ENCODE data around the gene NDUFAF8.
A peak's percentile ranks its signal among the peaks of the same experiment; 100 is the strongest.

The NDUFAF8 gene

GRCh38 chr17:81194941-81195901 lies 43.9 kb upstream of the NDUFAF8 start:
- H3K27ac ChIP-seq (ENCODE audit: low read depth, low read length): no peak overlapping the region
- no peak overlapping the region for H3K9ac ChIP-seq (ENCODE audit: low read length)
- no peak overlapping the region for H3K4me3 ChIP-seq (ENCODE audit: low read depth, low read length)
- H3K4me1 ChIP-seq (ENCODE audit: control insufficient read depth, insufficient read depth, low read length): no peaks in the 10 kb centered on the region
- no peaks in the 10 kb centered on the region for H3K27me3 ChIP-seq (ENCODE audit: control insufficient read depth, insufficient read depth, low read length)
- no peaks in the 10 kb centered on the region for H3K9me3 ChIP-seq (ENCODE audit: control insufficient read depth, insufficient read depth, low read depth, low read length)
- H3K36me3 ChIP-seq (ENCODE audit: control insufficient read depth, insufficient read depth, low read length): peaks cover 70% of the 10 kb centered on the region

- H3K9ac ChIP-seq (ENCODE audit: low read length): no peak overlapping the region
- H3K27me3 ChIP-seq (ENCODE audit: control insufficient read depth, insufficient read depth, low read length): no peaks in the 10 kb centered on the region
- peaks cover 62% of the 10 kb centered on the region for H3K36me3 ChIP-seq (ENCODE audit: control insufficient read depth, insufficient read depth, low read length)
- H3K4me3 ChIP-seq (ENCODE audit: low read depth, low read length): no peak overlapping the region
- no peak overlapping the region for H3K27ac ChIP-seq (ENCODE audit: low read depth, low read length)
- no peaks in the 10 kb centered on the region; the same call in 1 of the 2 replicates for H3K4me1 ChIP-seq (ENCODE audit: control insufficient read depth, insufficient read depth, low read length)
- no peaks in the 10 kb centered on the region for H3K9me3 ChIP-seq (ENCODE audit: control insufficient read depth, insufficient read depth, low read depth, low read length)
Measured at GRCh38 chr17:81195941-81196495, 43.1 kb upstream of the NDUFAF8 start.

- H3K9me3 ChIP-seq (ENCODE audit: control insufficient read depth, insufficient read depth, low read depth, low read length): no peaks in the 10 kb centered on the region
- H3K4me3 ChIP-seq (ENCODE audit: low read depth, low read length): no peak overlapping the region
- H3K36me3 ChIP-seq (ENCODE audit: control insufficient read depth, insufficient read depth, low read length): peaks cover 56% of the 10 kb centered on the region
- H3K27me3 ChIP-seq (ENCODE audit: control insufficient read depth, insufficient read depth, low read length): no peaks in the 10 kb centered on the region
- no peak overlapping the region for H3K27ac ChIP-seq (ENCODE audit: low read depth, low read length)
- H3K9ac ChIP-seq (ENCODE audit: low read length): no peak overlapping the region
- H3K4me1 ChIP-seq (ENCODE audit: control insufficient read depth, insufficient read depth, low read length): no peaks in the 10 kb centered on the region; the same call in 1 of the 2 replicates
Measured at GRCh38 chr17:81196505-81197408, 42.4 kb upstream of the NDUFAF8 start.

- Histone ChIP-seq H3K9ac (ENCODE audit: low read length) (no peak overlapping the region), H3K36me3 (ENCODE audit: control insufficient read depth, insufficient read depth, low read length) (peaks cover 58% of the 10 kb centered on the region)
Measured at GRCh38 chr17:81197409-81197795, 41.7 kb upstream of the NDUFAF8 start.

GRCh38 chr17:81197831-81198490 lies 41.2 kb upstream of the NDUFAF8 start:
- no peak overlapping the region for H3K27ac ChIP-seq (ENCODE audit: low read depth, low read length)
- no peaks in the 10 kb centered on the region for H3K9me3 ChIP-seq (ENCODE audit: control insufficient read depth, insufficient read depth, low read depth, low read length)
- H3K4me3 ChIP-seq (ENCODE audit: low read depth, low read length): no peak overlapping the region
- H3K4me1 ChIP-seq (ENCODE audit: control insufficient read depth, insufficient read depth, low read length): no peaks in the 10 kb centered on the region; the same call in 1 of the 2 replicates
- H3K9ac ChIP-seq (ENCODE audit: low read length): no peak overlapping the region
- peaks cover 58% of the 10 kb centered on the region for H3K36me3 ChIP-seq (ENCODE audit: control insufficient read depth, insufficient read depth, low read length)
- no peaks in the 10 kb centered on the region for H3K27me3 ChIP-seq (ENCODE audit: control insufficient read depth, insufficient read depth, low read length)

More at GRCh38 chr17:81197409-81197795, 41.7 kb upstream of the NDUFAF8 start:
- no peaks in the 10 kb centered on the region; the same call in 1 of the 2 replicates for H3K4me1 ChIP-seq (ENCODE audit: control insufficient read depth, insufficient read depth, low read length)
- H3K27ac ChIP-seq (ENCODE audit: low read depth, low read length): no peak overlapping the region
- H3K27me3 ChIP-seq (ENCODE audit: control insufficient read depth, insufficient read depth, low read length): no peaks in the 10 kb centered on the region
- H3K9me3 ChIP-seq (ENCODE audit: control insufficient read depth, insufficient read depth, low read depth, low read length): no peaks in the 10 kb centered on the region
- no peak overlapping the region for H3K4me3 ChIP-seq (ENCODE audit: low read depth, low read length)

- peaks cover 62% of the 10 kb centered on the region for H3K36me3 ChIP-seq (ENCODE audit: control insufficient read depth, insufficient read depth, low read length)
- no peaks in the 10 kb centered on the region for H3K9me3 ChIP-seq (ENCODE audit: control insufficient read depth, insufficient read depth, low read depth, low read length)
- H3K4me1 ChIP-seq (ENCODE audit: control insufficient read depth, insufficient read depth, low read length): no peaks in the 10 kb centered on the region; the same call in 1 of the 2 replicates
- no peaks in the 10 kb centered on the region for H3K27me3 ChIP-seq (ENCODE audit: control insufficient read depth, insufficient read depth, low read length)
- no peak overlapping the region for H3K9ac ChIP-seq (ENCODE audit: low read length)
- no peak overlapping the region for H3K27ac ChIP-seq (ENCODE audit: low read depth, low read length)
- H3K4me3 ChIP-seq (ENCODE audit: low read depth, low read length): no peak overlapping the region
Measured at GRCh38 chr17:81198826-81199481, 40.2 kb upstream of the NDUFAF8 start.

GRCh38 chr17:81199482-81199830 lies 39.7 kb upstream of the NDUFAF8 start:
- peaks cover 59% of the 10 kb centered on the region for H3K36me3 ChIP-seq (ENCODE audit: control insufficient read depth, insufficient read depth, low read length)
- no peaks in the 10 kb centered on the region for H3K9me3 ChIP-seq (ENCODE audit: control insufficient read depth, insufficient read depth, low read depth, low read length)
- H3K4me3 ChIP-seq (ENCODE audit: low read depth, low read length): no peak overlapping the region
- H3K9ac ChIP-seq (ENCODE audit: low read length): no peak overlapping the region
- H3K27me3 ChIP-seq (ENCODE audit: control insufficient read depth, insufficient read depth, low read length): no peaks in the 10 kb centered on the region
- no peaks in the 10 kb centered on the region; the same call in 1 of the 2 replicates for H3K4me1 ChIP-seq (ENCODE audit: control insufficient read depth, insufficient read depth, low read length)
- no peak overlapping the region for H3K27ac ChIP-seq (ENCODE audit: low read depth, low read length)

GRCh38 chr17:81200201-81200600 lies 38.9 kb upstream of the NDUFAF8 start:
- H3K4me1 ChIP-seq (ENCODE audit: control insufficient read depth, insufficient read depth, low read length): no peaks in the 10 kb centered on the region; the same call in 1 of the 2 replicates
- no peaks in the 10 kb centered on the region for H3K9me3 ChIP-seq (ENCODE audit: control insufficient read depth, insufficient read depth, low read depth, low read length)
- H3K9ac ChIP-seq (ENCODE audit: low read length): no peak overlapping the region
- H3K27ac ChIP-seq (ENCODE audit: low read depth, low read length): peak overlapping the region; percentile 11; the same call in 1 of the 2 replicates
- H3K36me3 ChIP-seq (ENCODE audit: control insufficient read depth, insufficient read depth, low read length): peaks cover 53% of the 10 kb centered on the region
- no peaks in the 10 kb centered on the region for H3K27me3 ChIP-seq (ENCODE audit: control insufficient read depth, insufficient read depth, low read length)
- H3K4me3 ChIP-seq (ENCODE audit: low read depth, low read length): no peak overlapping the region

DNA sequence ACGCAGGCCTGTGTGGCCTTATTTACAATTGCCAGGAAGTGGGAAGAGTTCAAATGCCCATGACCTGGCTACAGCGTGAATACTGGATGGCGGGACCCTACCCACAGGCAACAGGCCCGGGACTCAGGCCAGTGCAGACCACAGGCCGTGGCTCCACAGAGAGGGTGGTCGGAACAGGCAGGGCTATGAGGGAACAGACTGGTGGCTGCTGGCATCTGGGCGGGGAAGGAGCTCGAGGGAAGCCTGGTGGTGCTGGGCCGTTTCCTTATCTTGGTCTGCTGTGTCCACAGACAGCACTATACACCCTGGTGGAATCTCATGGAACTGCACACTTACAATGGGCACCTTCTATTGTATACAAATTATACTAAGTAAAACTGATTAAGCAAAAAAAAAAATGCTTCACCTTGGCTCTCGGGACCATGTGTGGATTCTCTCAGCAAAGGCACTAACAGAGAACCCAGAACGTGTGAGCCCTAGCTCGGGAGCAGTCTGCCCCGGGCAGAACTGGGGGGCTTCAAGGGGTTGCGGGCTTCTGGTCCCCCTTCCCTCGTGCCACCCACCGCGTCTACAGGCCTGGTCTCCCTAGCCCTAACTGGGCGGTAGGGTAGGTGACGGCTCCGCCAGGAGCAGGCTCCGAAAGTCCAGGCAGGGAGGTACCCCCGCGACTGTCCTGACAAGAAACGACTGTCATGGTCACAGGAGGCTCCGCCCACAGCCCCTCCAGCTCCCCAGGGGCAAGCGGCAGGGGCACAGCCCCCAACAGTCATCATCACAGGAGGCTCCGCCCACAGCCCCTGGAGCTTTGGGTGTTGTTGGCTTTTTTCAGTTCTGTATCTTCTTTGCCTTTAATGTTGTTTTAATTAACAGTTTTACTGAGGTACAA lies 38.2 kb upstream of the NDUFAF8 start:
- H3K36me3 ChIP-seq (ENCODE audit: control insufficient read depth, insufficient read depth, low read length): peaks cover 46% of the 10 kb centered on the region
- H3K4me3 ChIP-seq (ENCODE audit: low read depth, low read length): no peak overlapping the region
- no peaks in the 10 kb centered on the region for H3K27me3 ChIP-seq (ENCODE audit: control insufficient read depth, insufficient read depth, low read length)
- no peaks in the 10 kb centered on the region; the same call in 1 of the 2 replicates for H3K4me1 ChIP-seq (ENCODE audit: control insufficient read depth, insufficient read depth, low read length)
- H3K9me3 ChIP-seq (ENCODE audit: control insufficient read depth, insufficient read depth, low read depth, low read length): no peaks in the 10 kb centered on the region
- H3K27ac ChIP-seq (ENCODE audit: low read depth, low read length): peak overlapping the region; percentile 11; the same call in 1 of the 2 replicates
- H3K9ac ChIP-seq (ENCODE audit: low read length): no peak overlapping the region
